ENCODE measurements around the gene AUTS2.

Gene AUTS2

DNA sequence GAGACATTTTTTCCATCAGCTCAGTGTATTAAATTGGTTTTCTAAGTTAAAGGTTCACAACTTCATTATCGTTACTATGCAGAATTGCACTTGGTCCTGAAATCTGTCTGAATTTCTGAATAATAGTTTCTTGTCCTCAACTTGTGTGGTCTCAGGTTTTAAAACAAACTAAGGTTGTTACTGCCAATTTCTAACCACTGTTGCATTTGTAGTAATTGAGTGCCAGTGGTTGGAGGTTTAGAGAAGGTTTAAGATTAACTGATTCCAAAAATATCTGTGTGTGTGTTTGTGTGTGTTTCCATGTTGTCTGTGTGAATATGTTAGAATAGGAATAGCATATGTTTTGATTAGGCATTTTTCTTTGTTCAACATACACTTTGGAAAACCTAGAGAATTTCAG, 395.9 kb downstream of the AUTS2 start:
- DNase-seq (ENCODE audit: low read depth): no peak

DNA sequence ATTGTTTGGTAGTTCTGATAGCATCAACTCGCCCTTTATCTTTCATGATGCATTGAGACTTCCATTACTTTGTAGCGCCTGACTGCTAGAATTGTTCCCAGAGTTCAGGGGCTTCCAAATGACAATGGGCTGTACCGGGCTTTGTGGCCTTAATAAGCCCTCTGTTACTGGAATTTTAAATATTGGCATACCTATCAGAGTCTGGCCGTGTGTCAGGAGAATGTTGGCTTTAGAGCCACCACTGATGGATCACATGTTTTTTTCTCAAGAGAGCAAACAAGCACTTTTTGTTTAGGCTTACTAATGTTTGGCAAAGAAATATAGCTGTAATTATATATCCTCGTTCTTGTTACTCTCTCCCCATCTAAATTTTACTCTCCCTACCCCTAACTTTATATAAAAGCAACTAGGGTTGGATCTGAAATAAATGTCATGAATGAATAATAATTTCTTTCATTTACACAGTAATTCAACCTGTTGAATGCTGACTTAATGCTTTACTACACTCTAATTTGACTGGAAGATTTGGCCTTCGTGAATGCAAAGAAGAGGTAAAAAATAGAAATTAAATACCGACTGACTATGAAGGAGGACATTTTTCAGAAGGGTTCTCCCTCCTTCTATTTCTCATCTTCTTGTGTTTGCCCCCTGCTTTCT, 396.7 kb downstream of the AUTS2 start:
- DNase-seq (ENCODE audit: low read depth): no peak

DNA sequence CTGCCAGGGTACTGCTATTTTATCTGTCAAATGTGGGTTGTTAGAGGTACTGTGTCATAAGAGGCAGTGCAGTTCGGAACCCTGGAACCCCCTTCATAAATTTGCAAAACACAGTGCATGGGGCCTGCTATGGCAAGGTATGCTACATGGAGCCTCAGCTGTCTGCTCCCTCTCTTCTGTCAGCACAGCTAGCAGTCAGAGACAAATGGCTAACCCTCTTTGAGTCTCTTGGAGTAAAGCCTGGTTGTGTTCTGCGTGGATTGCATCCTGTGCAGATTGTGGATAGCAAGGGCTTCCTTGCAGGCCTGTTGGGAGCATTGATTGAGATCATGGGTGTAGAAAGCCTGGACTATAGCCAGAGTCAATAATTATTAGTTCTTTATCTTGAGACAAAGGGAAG, 397.8 kb downstream of the AUTS2 start:
- DNase-seq (ENCODE audit: low read depth): no peak

DNA sequence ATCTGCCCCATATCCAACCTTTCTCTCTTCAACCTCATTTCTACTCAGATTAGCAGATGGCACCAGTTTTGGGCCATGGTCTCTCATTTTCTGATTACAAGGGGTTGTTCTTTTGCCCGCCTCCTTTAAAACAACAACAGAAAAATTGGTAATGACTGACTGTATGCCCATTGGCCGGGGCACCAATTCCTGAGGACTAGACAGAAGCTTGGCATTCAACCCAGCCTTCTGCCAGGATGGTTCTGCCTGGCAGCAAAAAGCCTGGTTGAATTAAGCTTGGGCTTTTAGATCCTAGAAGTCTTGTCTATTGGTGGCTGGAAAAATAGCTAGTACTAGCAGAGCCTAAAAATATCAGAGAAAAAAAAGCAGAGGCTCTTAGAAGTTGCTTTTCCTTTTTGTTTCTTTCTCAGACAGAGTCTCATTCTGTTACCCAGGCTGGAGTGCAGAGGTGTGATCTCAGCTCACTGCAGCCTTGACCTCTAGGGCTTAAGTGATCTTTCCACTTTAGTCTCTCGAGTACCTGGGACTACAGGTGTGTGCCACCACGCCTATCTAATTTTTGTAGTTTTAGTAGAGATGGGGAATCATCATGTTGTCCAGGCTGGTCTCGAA, 402.6 kb downstream of the AUTS2 start:
- DNase-seq (ENCODE audit: low read depth): no peak

DNA sequence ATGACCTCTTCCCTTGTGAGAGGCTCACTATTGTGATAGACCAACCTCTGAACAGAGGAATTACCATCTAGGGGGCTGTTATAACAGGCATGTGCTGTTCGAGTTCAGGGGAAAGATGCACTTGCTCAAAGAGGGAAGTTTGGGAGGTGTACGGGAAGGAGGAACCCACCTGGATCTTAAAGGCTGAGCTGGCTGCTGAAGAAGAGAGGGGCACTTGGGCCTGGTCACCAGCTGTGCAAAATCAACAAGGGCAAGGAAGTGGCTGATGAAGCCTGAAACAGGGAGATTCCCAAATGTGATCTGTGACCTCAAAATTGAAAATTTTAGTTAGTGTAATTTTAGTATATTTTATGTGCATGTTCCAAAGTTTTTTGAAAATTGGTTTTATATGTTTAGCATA, 407.2 kb downstream of the AUTS2 start:
- DNase-seq (ENCODE audit: low read depth): no peak

DNA sequence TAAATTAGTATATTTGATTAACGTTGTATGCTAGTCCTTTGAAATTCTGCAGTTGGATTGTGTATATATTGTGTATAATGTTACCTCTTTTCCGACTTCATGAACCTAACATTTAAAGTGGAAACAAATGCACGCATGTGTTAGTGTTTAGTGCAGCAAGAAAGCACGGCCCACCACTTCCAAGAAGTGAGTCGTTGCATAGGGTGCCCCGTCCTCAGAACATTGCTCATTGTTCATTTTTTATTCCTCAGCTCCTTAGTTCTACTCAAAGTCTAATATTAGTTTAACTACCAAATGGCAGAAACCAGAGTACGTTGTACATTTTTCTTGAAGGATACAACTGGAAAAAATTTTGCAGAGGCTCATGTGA, 407.6 kb downstream of the AUTS2 start:
- no peak for DNase-seq (ENCODE audit: low read depth)

DNA sequence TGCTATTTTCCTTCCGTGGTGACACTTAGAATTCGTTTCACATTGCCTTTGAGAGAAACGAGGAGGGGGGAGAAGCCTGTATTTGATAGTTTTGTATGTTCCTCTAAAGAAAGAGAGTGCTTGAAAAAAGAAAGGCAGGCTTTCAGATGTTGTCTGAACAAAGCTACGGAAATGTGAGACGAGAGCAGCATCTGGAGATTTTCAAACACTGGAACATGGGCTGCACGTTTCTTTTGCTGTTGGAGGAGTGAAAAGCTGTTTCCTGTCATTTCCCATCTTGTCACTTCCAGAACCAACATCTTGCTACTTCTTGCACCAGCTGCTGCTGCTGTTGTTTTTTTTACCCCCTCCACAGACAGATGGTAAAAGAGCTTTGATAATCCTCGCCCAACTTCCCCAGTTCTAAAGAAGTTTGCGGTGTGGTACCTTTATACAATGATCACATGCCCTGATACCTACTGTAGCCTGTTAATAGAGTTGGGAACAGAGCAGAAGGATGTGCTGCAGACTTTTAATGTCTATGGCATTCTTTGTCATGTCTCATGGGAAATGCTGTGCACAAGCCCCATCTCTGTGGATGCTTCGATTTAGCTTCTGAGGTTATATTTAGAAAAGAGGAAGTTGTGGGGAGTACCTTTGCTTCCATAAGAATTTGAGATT, 408.1 kb downstream of the AUTS2 start:
- DNase-seq (ENCODE audit: low read depth): no peak

DNA sequence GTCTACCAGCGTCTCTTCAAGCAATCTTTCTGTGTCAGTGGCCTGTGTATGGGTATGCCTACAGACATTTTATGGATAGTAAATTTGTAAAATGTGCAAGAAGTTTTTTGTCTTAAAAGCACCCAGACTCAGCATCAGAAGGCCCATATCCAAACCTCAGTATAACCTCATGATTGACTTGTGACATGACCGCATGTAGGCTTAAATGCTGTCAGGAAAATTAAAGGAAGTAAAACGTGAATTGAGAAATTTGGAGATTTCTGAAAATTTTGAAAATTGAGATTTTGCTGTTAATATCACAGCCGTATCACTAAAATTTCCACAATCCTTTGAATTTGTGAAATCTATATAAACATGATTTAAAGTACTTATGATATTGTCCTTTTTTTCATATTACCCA, 410.2 kb downstream of the AUTS2 start:
- no peak for DNase-seq (ENCODE audit: low read depth)

DNA sequence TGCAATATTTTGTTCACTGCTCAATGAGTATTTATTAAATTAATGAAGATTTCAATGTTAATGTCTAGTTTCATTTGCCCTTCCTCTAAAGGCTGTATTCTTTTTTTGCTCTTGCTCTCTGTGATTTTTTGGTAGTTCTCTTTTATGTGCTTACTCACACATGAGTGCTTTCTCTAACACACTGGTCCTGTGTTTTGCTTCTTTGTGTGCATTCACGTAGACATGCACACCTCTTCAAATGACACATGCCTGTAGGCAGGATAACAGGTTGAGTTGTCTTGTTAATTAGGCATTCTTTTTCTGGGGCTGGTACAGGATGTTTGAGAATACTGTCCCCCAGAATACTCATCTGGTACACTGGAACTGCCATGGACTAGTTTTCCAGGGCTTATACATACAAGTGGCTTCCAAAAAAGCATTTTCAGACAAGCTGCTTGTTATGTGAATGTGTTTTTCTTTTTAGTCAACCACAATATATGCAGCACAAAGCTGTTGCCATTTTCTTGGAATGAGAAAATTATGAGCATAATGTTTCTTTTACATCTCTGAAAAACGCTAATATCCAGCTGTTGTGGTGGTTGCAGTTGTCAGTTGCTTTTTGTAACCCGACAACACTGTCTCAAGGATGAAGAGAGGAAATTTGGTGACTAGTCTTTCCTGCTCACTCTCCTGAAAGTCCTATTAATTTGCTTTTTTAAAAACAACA, 416.4 kb downstream of the AUTS2 start:
- no peak for DNase-seq (ENCODE audit: low read depth)

DNA sequence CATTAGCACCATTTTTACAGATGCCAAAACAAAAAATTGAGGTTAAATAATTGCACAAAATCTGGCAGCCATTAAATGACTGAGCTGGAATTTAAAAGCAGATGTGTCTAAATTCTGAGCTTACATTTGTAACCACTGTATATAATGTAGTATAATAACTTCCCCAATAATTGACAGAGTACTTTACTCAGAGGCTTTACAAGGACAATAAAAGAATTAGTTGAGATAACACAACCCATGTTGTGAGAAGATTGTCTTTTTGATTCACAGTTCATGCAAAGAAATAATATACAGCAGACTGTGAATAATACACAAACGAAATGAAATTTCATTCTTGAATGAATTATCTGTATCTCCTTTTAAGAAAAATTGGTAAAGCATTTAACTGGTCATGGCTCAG, 417.1 kb downstream of the AUTS2 start:
- DNase-seq (ENCODE audit: low read depth): no peak

DNA sequence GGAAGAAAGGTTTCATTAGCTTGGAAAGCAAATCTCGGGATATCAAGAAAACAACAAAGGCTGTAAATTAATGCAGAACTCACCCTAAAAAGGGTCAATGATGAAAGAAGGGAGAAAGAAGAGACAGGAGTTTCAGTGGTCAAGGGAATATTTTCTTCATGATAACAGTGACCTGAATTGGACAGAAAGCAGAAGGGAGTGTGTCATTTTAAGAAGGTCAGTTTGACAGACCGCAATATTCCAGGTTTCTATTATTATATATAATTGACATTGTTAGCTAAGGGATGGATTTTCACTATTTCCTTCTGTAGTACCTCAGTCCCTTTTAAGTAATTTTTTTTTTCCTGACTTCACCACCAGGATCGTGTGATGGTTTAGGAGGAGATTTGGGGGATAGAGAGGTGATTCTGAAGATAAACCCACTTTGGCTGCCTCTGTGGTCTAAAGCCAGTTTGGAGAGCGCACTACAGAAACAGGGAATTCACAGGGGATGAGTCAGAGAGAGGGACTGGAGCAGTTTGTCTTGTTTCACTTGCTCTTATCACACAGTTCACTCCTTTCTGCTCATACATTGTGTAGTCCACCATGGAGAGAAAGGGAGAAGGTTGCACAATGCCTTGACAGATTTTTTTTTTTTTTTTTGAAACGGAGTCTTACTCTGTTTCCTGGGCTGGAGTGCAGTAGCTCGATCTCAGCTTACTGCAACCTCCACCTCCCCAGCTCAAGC, 417.9 kb downstream of the AUTS2 start:
- DNase-seq (ENCODE audit: low read depth): no peak

DNA sequence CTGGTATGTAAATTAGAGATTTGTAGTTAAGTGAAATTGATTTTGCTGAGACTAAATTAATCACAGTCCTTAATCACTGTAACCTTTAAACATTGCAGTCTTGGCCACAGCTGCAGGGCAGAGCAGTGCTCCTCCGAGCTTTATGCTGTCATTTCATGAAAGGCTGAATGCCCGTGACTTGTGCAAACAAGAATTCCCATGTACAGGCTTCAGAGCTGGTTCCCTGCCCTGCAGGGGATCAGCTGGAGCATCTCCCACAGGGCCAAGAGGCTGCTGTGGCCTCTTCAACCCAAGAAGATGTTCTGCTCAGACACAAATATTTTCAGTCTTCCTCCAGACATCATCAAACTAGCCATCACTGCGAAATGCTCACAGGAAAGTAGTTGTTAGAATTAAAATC, 419.1 kb downstream of the AUTS2 start:
- DNase-seq (ENCODE audit: low read depth): no peak

DNA sequence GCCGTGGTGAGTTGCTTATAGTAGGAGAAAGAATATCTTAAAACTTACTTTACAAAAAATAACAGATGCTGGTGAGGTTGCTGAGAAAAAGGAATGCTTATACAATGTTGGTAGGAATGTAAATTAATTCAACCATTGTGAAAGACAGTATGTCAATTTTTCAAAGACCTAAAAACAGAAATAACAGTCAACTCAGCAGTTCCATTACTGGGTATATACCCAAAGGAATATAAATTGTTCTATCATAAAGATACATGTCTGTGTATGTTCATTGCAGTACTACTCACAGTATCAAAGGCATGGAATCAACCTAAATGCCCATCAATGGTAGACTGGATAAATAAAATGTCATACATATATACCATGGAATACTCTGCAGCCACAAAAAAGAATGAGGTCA, 420.4 kb downstream of the AUTS2 start:
- DNase-seq (ENCODE audit: low read depth): no peak

DNA sequence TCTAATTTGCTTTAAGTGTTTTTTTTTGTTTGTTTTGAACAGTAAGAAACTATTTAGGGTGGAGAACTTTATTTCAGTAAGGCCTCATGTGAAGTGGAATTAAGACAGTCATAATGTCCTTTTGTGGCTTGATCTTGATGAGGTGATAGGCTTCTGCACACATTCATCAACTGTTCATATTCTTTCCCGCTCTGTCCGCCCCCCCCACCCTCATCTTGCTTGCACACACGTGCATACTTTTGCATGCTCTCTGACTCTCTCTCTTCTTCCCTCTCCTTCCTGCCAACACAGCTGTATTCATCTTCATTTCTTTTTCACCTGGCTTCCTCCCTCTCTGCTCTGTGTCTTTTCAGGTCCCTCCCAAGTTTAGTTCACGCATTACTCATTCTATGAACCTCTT, 429.6 kb downstream of the AUTS2 start:
- no peak for DNase-seq (ENCODE audit: low read depth)

DNA sequence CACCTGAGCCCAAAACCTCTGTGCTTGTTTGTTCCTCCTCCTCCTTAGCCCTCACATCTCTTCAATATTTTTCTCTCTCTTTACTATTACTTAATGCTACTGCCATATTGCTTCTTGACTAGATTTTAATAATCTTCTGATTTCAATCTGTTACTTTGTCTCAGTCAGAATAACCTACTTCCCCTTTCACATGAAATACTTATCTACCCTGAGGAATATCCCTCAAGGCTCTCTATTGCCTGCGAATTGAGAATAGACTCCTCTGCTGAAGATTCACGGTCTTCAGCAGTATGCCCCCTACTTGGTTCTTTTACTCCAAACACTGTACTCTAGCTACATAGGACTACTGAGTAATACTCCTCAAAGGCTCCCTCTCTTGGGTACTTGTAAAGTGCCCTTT, 430.3 kb downstream of the AUTS2 start:
- DNase-seq (ENCODE audit: low read depth): no peak

DNA sequence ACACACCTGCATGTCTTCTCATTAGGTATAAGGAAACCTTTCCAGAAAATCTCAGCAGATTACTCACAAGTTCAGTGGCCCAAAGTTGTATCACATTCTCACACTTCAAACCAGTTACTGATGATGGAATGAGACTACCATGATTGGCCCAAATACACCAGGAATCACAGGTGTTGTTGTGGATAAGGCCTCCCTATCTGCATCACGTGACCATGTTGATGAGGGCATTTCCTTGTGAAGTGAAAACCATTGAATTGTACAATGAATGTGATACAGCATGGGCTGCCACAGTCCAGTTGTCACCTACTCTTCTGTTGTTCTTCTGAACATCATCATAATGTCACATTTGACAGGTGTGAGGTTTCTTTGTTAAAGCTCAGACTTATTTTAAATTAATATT, 431.7 kb downstream of the AUTS2 start:
- no peak for DNase-seq (ENCODE audit: low read depth)

DNA sequence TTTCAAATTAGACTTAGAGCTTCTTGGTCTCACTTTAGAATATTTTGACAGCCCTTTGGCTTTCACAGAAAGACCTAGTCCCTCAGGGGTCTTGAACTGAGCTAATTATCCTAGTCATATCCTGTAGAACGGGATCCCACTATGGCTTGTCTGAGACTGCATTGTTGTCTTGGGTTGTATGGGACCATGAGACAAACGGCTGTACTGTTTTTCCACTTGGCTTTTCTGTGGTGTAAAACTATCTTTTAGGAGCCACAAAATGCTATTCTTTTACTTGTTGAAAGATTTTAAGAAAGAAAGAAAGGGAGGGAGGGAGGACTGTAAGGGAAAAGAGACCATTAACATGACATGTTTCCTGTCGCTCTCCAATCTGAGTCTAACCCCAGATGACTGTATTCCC, 432.5 kb downstream of the AUTS2 start:
- DNase-seq (ENCODE audit: low read depth): no peak

DNA sequence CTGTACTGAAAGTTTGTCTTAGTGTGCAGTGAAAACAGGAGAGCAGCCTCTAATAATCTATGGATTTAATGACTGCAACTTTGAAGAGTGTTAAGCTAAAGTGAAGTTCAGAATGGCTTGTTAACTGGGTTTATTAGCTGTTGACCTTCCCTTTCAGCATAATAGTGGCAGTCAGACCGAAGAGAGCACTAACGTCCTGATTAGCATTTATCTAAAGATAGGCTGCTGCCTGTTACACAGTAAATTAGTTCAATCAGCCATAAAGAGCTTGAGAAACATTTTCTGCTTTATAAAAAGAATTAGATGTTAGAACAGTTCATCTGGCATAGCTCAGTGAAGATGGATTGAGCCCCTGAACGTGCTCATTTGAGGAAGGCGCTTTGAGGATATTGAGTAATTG, 433.0 kb downstream of the AUTS2 start:
- no peak for DNase-seq (ENCODE audit: low read depth)

DNA sequence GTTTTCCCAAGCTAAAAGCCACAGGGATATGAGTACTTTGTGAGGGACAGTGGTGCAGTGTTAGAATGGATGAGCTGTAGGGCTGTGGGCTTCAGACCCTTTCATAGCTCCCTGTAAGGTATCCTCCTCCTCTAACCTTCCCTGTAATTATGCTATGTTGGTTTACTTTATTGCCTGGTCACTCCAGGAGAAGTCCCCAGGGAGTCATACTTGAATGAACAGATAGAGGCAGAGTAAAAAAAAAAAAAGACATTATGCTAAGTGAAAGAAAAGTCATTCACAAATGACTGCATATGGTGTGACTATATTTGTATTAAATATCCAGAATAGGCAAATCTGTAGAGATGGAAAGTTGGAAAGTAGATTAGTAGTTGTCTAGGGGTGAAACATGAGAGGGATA, 434.4 kb downstream of the AUTS2 start:
- no peak for DNase-seq (ENCODE audit: low read depth)

DNA sequence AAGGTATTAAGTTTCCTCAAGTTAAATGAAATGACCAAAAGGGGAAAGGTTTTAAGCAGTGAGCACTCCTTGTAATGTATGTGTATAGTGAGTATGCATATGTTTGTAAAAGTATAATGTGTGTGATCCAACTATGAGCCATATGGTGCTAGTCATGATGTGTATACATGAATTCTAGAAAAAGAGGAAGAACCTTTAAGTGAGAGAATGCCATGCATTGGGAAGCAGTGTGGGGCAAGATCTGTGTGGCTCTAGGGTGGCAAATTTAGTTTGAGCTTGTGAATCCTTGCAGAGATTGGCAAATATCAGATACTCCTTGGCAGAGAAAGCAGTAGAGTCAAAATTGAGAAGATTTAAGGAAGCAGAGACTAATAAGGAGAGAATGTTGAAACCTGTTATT, 435.0 kb downstream of the AUTS2 start:
- no peak for DNase-seq (ENCODE audit: low read depth)

DNA sequence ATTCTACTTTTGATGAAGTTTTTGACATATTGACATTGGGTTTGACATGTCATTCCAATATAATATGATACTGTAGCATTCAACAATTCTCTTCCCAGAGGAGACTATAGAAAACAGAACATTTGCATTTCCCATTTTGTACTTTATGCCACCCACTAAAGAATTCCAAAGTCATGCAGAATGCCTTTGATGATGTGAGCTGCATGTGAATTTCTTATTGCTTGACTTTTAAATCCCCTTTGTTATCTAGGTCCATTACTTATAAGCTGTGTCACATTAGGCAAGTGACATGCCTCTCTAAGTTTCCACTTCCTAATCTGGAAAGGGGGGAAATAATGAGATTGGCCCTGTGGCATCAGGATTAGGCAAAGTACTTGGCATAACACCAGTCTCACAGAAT, 436.7 kb downstream of the AUTS2 start:
- no peak for DNase-seq (ENCODE audit: low read depth)

DNA sequence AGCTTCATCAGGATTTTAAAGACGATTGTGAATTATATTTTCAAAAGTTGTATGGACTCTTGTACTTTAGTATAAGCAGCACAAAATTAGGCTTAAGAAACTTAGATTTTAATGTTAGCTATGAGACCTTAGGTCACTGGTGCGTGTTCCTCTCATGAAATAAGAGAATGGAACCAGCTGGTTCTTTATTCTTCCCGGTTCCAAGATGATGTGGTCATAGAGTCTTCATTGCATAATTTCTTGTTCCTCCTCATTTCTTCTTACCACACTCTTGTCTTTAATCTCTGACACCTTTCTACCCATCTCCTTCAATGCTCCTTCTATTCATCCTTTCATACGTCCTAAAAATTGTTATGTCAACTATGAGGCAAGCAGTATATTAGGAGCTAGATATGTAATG, 437.2 kb downstream of the AUTS2 start:
- DNase-seq (ENCODE audit: low read depth): no peak

DNA sequence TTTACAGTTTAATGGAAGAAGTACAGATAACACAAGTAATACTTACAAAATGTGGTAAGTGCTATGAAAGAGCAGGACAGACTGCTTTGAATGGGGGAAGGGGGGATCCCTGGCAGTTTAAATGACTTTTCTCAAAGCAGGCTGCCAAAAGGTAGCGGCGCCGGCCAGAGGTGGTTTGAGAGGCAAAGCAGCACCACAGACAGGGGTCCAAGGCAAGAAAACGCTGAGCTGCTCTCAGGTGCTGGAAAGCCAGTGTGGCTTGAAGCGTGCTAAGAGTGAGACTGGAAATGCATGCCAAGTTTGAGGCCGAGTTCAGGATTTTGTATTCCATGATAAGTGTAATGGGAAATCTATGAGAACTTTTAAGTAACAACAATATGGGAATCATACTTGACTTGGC, 437.7 kb downstream of the AUTS2 start:
- DNase-seq (ENCODE audit: low read depth): no peak
